ENCODE measurements around the gene UNC13D. TPM values are rescaled to one million over a fixed set of nuclear protein-coding genes. Genes with fewer than 3 reads are reported as not detected.
A peak's percentile ranks its signal among the peaks of the same experiment; 100 is the strongest.

Gene UNC13D
- polyA plus RNA-seq, 1 donor (not counting 4 experiments of a cell fraction or from before 2014, with no cell fraction given), result 0.25 TPM

DNA sequence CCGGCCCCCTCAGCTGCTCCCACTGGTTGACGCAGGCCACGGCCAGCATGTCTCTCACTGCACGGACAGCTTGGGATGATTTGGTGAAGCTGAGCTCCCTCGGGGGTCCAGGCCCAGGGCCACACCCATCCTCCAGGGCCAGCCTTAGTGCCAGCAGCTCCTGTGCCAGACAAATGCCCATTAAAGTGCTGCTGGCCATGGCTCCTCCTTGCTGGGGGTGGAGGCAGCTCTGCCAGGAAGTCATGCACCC lies 31.7 kb upstream of the UNC13D start:
- no peaks in the 10 kb centered on the region for H3K79me2 ChIP-seq (ENCODE audit: control insufficient read depth, insufficient read depth, low read length)
- H3K27ac ChIP-seq (ENCODE audit: control insufficient read depth, insufficient read depth, low read length), result peak overlapping the region; percentile 86
- peak overlapping the region; percentile 74 for H3K4me2 ChIP-seq (ENCODE audit: control insufficient read depth, extremely low read depth, insufficient read depth, low read depth, low read length)
- H3K9me1 ChIP-seq (ENCODE audit: control insufficient read depth, extremely low read depth, insufficient read depth, low read length), result no peaks in the 10 kb centered on the region
- H4K20me1 ChIP-seq (ENCODE audit: control insufficient read depth, extremely low read depth, insufficient read depth, low read length), result no peaks in the 10 kb centered on the region
- DNase-seq (ENCODE audit: low read depth, low spot score) (no peak), FAIRE-seq (peak; percentile 44)
- H3K27me3 ChIP-seq (ENCODE audit: control insufficient read depth, extremely low read depth, insufficient read depth, low read length), result no peaks in the 10 kb centered on the region
- H3K9me3 ChIP-seq (ENCODE audit: control insufficient read depth, low read depth, low read length), result no peaks in the 10 kb centered on the region
- TF ChIP-seq CTCF (optimal IDR thresholded peaks at IDR 0.05 in 1 of 3, IDR thresholded peaks at IDR 0.05 in 1 of 3, conservative IDR thresholded peaks at IDR 0.05 in 1 of 3; ENCODE audit: extremely low read depth in 1 of 3, insufficient read depth in 2 of 3, low read length in 3 of 3) (no peak), EZH2 (IDR thresholded peaks at IDR 0.05; ENCODE audit: low read length) (no peak)
- peak overlapping the region in 1 of 3 experiments; percentile 24 for H3K4me3 ChIP-seq (ENCODE audit: control insufficient read depth in 2 of 3, extremely low read depth in 1 of 3, insufficient read depth in 2 of 3, low read depth in 1 of 3, low read length in 3 of 3)
- H3K4me1 ChIP-seq (ENCODE audit: control insufficient read depth, extremely low read depth, insufficient read depth, low read length), result peaks cover 41% of the 10 kb centered on the region
- no peaks in the 10 kb centered on the region for H3K36me3 ChIP-seq (ENCODE audit: control insufficient read depth in 2 of 2, extremely low read depth in 1 of 2, insufficient read depth in 2 of 2, low read length in 2 of 2)
- dilution Hi-C loops (cut with MboI; ENCODE audit: extremely low pct_ligation_motif_present, low sequenced_read_pairs), result no loop called here
- H2AFZ ChIP-seq (ENCODE audit: control insufficient read depth, low read length), result peak overlapping the region; percentile 6
- peak overlapping the region; percentile 83 for H3K9ac ChIP-seq (ENCODE audit: control insufficient read depth, extremely low read depth, insufficient read depth, low read length)

GRCh38 chr17:75875182-75875939 lies 31.2 kb upstream of the UNC13D start:
- FAIRE-seq, result no peak
- Histone ChIP-seq H4K20me1 (ENCODE audit: control insufficient read depth, extremely low read depth, insufficient read depth, low read length) (no peaks in the 10 kb centered on the region), H3K4me2 (ENCODE audit: control insufficient read depth, extremely low read depth, insufficient read depth, low read depth, low read length) (peak overlapping the region; percentile 74), H3K79me2 (ENCODE audit: control insufficient read depth, insufficient read depth, low read length) (no peaks in the 10 kb centered on the region), H3K27ac (ENCODE audit: control insufficient read depth, insufficient read depth, low read length) (peak overlapping the region; percentile 86), H3K4me3 (ENCODE audit: control insufficient read depth in 2 of 3, extremely low read depth in 1 of 3, insufficient read depth in 2 of 3, low read depth in 1 of 3, low read length in 3 of 3) (peak overlapping the region in 1 of 3 experiments; percentile 24), H3K36me3 (ENCODE audit: control insufficient read depth in 2 of 2, extremely low read depth in 1 of 2, insufficient read depth in 2 of 2, low read length in 2 of 2) (no peaks in the 10 kb centered on the region), H3K9me3 (ENCODE audit: control insufficient read depth, low read depth, low read length) (no peaks in the 10 kb centered on the region), H3K9ac (ENCODE audit: control insufficient read depth, extremely low read depth, insufficient read depth, low read length) (peak overlapping the region; percentile 83), H3K9me1 (ENCODE audit: control insufficient read depth, extremely low read depth, insufficient read depth, low read length) (no peaks in the 10 kb centered on the region), H2AFZ (ENCODE audit: control insufficient read depth, low read length) (no peak overlapping the region), H3K27me3 (ENCODE audit: control insufficient read depth, extremely low read depth, insufficient read depth, low read length) (no peaks in the 10 kb centered on the region), H3K4me1 (ENCODE audit: control insufficient read depth, extremely low read depth, insufficient read depth, low read length) (peaks cover 41% of the 10 kb centered on the region)
- TF ChIP-seq CTCF (optimal IDR thresholded peaks at IDR 0.05 in 1 of 3, IDR thresholded peaks at IDR 0.05 in 1 of 3, conservative IDR thresholded peaks at IDR 0.05 in 1 of 3; ENCODE audit: extremely low read depth in 1 of 3, insufficient read depth in 2 of 3, low read length in 3 of 3) (no peak), EZH2 (IDR thresholded peaks at IDR 0.05; ENCODE audit: low read length) (no peak)
- dilution Hi-C loops (cut with MboI; ENCODE audit: extremely low pct_ligation_motif_present, low sequenced_read_pairs), result no loop called here
- no peak for DNase-seq (ENCODE audit: low read depth, low spot score)
